VCaP (cell line): ENCODE measurements around the gene PHLDB1.
A peak's percentile ranks its signal among the peaks of the same experiment; 100 is the strongest.

Experiments used
- H3K27ac ChIP-seq: fragments of 450-650 bp; 2 replicates; pipeline ENCODE4 v1.5.1; 2017
- CTCF ChIP-seq: fragments of 450-650 bp; conservative IDR thresholded peaks from 2 replicates; pipeline ENCODE4 v1.5.1; 2017; ENCODE audit warnings: mild to moderate bottlenecking, moderate library complexity

PHLDB1 gene

GRCh38 chr11:118638726-118639125 lies 31.3 kb downstream of the PHLDB1 start:
- H3K27ac ChIP-seq, result no peak overlapping the region
- no peak for TF ChIP-seq CTCF

- TF ChIP-seq CTCF, result no peak
- H3K27ac ChIP-seq, result no peak overlapping the region; the same call in 1 of the 2 replicates
Observed at GRCh38 chr11:118639899-118640298, 32.5 kb downstream of the PHLDB1 start.

GRCh38 chr11:118640332-118641154 lies 33.1 kb downstream of the PHLDB1 start:
- H3K27ac ChIP-seq, result peak overlapping the region; percentile 48; the same call in 1 of the 2 replicates
- TF ChIP-seq CTCF, result peak; percentile 37; the same call in 1 of the 2 replicates

- H3K27ac ChIP-seq, result peak overlapping the region; percentile 48; the same call in 1 of the 2 replicates
- TF ChIP-seq CTCF, result no peak
Observed at GRCh38 chr11:118641397-118642019, 34.1 kb downstream of the PHLDB1 start.

- no peak overlapping the region for H3K27ac ChIP-seq
- TF ChIP-seq CTCF, result no peak
Observed at GRCh38 chr11:118643142-118643994, 36.0 kb downstream of the PHLDB1 start.

- no peak for TF ChIP-seq CTCF
- no peak overlapping the region for H3K27ac ChIP-seq
Observed at GRCh38 chr11:118643995-118644345, 36.6 kb downstream of the PHLDB1 start.

GRCh38 chr11:118644496-118644895 lies 37.1 kb downstream of the PHLDB1 start:
- no peak for TF ChIP-seq CTCF

More at GRCh38 chr11:118644496-118644895, 37.1 kb downstream of the PHLDB1 start:
- no peak overlapping the region for H3K27ac ChIP-seq
